OCI-LY3 (cell line): Measurements from ENCODE around the gene OR52M1.

Experiments
- H2AFZ ChIP-seq: fragments of 200-600, 300-600 bp; shearing (Covaris generic); 2 replicates; pipeline ENCODE4 v1.6.0; 2014; ENCODE audit warnings: antibody characterized with exemption, low read depth, low read length
- H3K27ac ChIP-seq: fragments of 200-600, 300-600 bp; sonication (generic); 2 replicates; pipeline ENCODE4 v1.5.1; 2014; ENCODE audit warnings: mild to moderate bottlenecking, low read length, moderate library complexity, mixed read lengths
- H3K27me3 ChIP-seq: fragments of 200-600, 300-600 bp; sonication (generic); 2 replicates; pipeline ENCODE4 v1.6.1; 2014; ENCODE audit warnings: low read depth, low read length, mixed read lengths
- H3K36me3 ChIP-seq: fragments of 200-600, 300-600 bp; sonication (generic); replicated peaks from 2 replicates; pipeline ENCODE3; 2014; ENCODE audit warnings: low read depth, low read length, mixed read lengths
- H3K4me1 ChIP-seq: fragments of 300-600, 200-600 bp; sonication (generic); 2 replicates; pipeline ENCODE4 v1.6.1; 2014; ENCODE audit warnings: low read length, mixed read lengths
- H3K4me2 ChIP-seq: fragments of 200-600, 300-600 bp; sonication (generic); 2 replicates; pipeline ENCODE4 v1.6.1; 2014; ENCODE audit warnings: low read length, mixed read lengths
- H3K4me3 ChIP-seq: fragments of 300-600, 200-600 bp; sonication (generic); 2 replicates; pipeline ENCODE4 v1.5.1; 2014; ENCODE audit warnings: antibody characterized with exemption, mild to moderate bottlenecking, low read length, moderate library complexity
- H3K79me2 ChIP-seq: fragments of 300-600, 200-600 bp; shearing (Covaris generic); 2 replicates; pipeline ENCODE4 v1.6.1; 2014; ENCODE audit warnings: mild to moderate bottlenecking, low read length, mixed read lengths
- H3K9ac ChIP-seq: fragments of 300-600, 200-600 bp; shearing (Covaris generic); 2 replicates; pipeline ENCODE4 v1.6.0; 2014; ENCODE audit warnings: mild to moderate bottlenecking, low read length, moderate library complexity
- H3K9me3 ChIP-seq: fragments of 200-600, 300-600 bp; shearing (Covaris generic); 2 replicates; pipeline ENCODE4 v1.6.1; 2014; ENCODE audit warnings: low read length, mixed read lengths; ENCODE audit not compliant: insufficient read depth
- H4K20me1 ChIP-seq: fragments of 200-600, 300-600 bp; sonication (generic); 2 replicates; pipeline ENCODE4 v1.6.1; 2016; ENCODE audit warnings: low read length, mixed read lengths; ENCODE audit not compliant: insufficient read depth
- CTCF ChIP-seq: fragments of 200-600, 300-600 bp; sonication (generic); IDR thresholded peaks from 2 replicates; pipeline ENCODE4 v1.5.1; 2014; ENCODE audit warnings: antibody characterized with exemption, low read length, low read depth
- EZH2phosphoT487 ChIP-seq: fragments of 200-600 bp; shearing (Covaris generic); IDR thresholded peaks from 2 replicates; pipeline ENCODE4 v1.6.1; 2018; ENCODE audit warnings: antibody characterized with exemption, mixed run types, low read depth

Gene OR52M1

GRCh38 chr11:4551346-4551979, 6.5 kb downstream of the OR52M1 start:
- Histone ChIP-seq H3K36me3 (no peaks in the 10 kb centered on the region), H3K27me3 (no peaks in the 10 kb centered on the region), H3K4me3 (no peak overlapping the region), H3K27ac (no peak overlapping the region), H4K20me1 (no peaks in the 10 kb centered on the region), H3K4me1 (no peaks in the 10 kb centered on the region), H3K4me2 (no peak overlapping the region), H2AFZ (no peak overlapping the region), H3K9ac (no peak overlapping the region), H3K9me3 (no peaks in the 10 kb centered on the region), H3K79me2 (no peaks in the 10 kb centered on the region)
- TF ChIP-seq EZH2phosphoT487 (no peak), CTCF (peak; percentile 66)

- H3K9ac ChIP-seq, result no peak overlapping the region
- H3K27me3 ChIP-seq, result no peaks in the 10 kb centered on the region; the same call in 1 of the 2 replicates
- H2AFZ ChIP-seq, result no peak overlapping the region
- H3K9me3 ChIP-seq, result no peaks in the 10 kb centered on the region
- TF ChIP-seq CTCF (no peak), EZH2phosphoT487 (no peak)
- no peaks in the 10 kb centered on the region for H3K4me1 ChIP-seq
- H4K20me1 ChIP-seq, result no peaks in the 10 kb centered on the region
- no peaks in the 10 kb centered on the region for H3K36me3 ChIP-seq
- no peak overlapping the region for H3K27ac ChIP-seq
- H3K4me3 ChIP-seq, result no peak overlapping the region
- H3K4me2 ChIP-seq, result no peak overlapping the region
- H3K79me2 ChIP-seq, result no peaks in the 10 kb centered on the region
Observed at GRCh38 chr11:4559527-4560440, 14.8 kb downstream of the OR52M1 start.

GRCh38 chr11:4560467-4560866, 15.5 kb downstream of the OR52M1 start:
- Histone ChIP-seq H3K9ac (no peak overlapping the region), H3K27me3 (no peaks in the 10 kb centered on the region; the same call in 1 of the 2 replicates), H3K4me1 (no peaks in the 10 kb centered on the region), H3K36me3 (no peaks in the 10 kb centered on the region), H3K9me3 (no peaks in the 10 kb centered on the region), H3K79me2 (no peaks in the 10 kb centered on the region), H4K20me1 (no peaks in the 10 kb centered on the region), H3K27ac (no peak overlapping the region), H3K4me3 (no peak overlapping the region), H2AFZ (no peak overlapping the region), H3K4me2 (no peak overlapping the region)
- TF ChIP-seq CTCF (no peak), EZH2phosphoT487 (no peak)

GRCh38 chr11:4565371-4565770, 20.4 kb downstream of the OR52M1 start:
- no peak overlapping the region for H2AFZ ChIP-seq

More at GRCh38 chr11:4565371-4565770, 20.4 kb downstream of the OR52M1 start:
- Histone ChIP-seq H4K20me1 (no peaks in the 10 kb centered on the region), H3K27me3 (peaks cover 5% of the 10 kb centered on the region; the same call in 1 of the 2 replicates), H3K4me2 (no peak overlapping the region), H3K4me1 (no peaks in the 10 kb centered on the region), H3K27ac (no peak overlapping the region), H3K36me3 (no peaks in the 10 kb centered on the region), H3K9ac (no peak overlapping the region), H3K79me2 (no peaks in the 10 kb centered on the region), H3K4me3 (no peak overlapping the region), H3K9me3 (no peaks in the 10 kb centered on the region)
- TF ChIP-seq CTCF (no peak), EZH2phosphoT487 (no peak)
